LHCN-M2 (cell line): Measurements from ENCODE around the gene ILKAP. TPM values are rescaled to one million over a fixed set of nuclear protein-coding genes. Genes with fewer than 3 reads are reported as not detected.

ENCODE experiments used
- DNase-seq: peaks from one replicate; pipeline ENCODE4 v3.0.0-alpha.2; 2012; ENCODE audit warnings: low read depth
- total RNA-seq: library from RNA; depleted of rRNA; stranded (reverse); fragments of >200 nt; gene quantifications from 2 replicates; pipeline ENCODE4 v1.2.3, GENCODE V29; 2014; rRNA removed

ILKAP gene
- total RNA-seq, 1 experiment from 2014 or later = 22.9 TPM

GRCh38 chr2:238125127-238125885 is 78.2 kb downstream of the ILKAP start:
- no peak for DNase-seq

GRCh38 chr2:238124488-238125126 is 78.9 kb downstream of the ILKAP start:
- DNase-seq = no peak

GRCh38 chr2:238123991-238124470 is 79.5 kb downstream of the ILKAP start:
- DNase-seq = no peak

- DNase-seq = no peak
These were observed 80.1 kb downstream of the ILKAP start for GRCh38 chr2:238123218-238123971.

- DNase-seq = no peak
These were observed 80.9 kb downstream of the ILKAP start for GRCh38 chr2:238122287-238123217.

DNA sequence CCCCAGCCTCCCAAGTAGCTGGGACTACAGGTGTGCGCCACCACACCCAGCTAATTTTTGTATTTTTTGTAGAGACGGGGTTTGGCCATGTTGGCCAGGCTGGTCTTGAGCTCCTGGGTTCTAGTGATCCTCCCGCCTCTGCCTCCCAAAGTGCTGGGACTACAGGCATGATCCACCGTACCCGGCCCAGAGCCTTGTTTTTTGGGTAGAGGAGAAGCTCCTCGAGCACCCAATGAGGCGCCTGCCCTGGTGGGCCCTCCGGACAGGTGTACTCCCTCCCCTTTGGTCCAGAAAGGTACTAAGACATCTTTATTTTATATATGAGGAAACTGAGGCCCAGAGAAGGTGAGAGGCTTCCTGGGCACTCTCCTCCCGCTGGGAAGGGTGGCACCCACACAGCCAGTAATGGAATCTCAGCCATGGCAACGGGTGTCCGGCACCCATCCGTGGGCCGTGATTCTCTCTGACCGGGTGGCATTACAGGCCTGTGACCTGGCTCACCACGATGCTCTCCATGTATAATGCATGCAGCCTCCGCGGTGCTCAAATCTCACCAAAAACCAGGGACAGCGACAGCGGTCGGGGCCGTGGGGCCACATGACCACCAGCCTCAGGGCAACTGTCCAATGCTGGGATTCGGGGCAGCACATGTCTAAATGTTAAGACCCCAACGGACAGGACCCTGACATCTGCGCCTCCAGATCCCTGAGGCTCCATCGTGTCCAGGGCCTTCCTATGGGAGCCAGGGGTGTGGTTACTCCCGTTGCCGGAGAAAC is 81.8 kb downstream of the ILKAP start:
- no peak for DNase-seq

GRCh38 chr2:238120463-238121298 is 82.8 kb downstream of the ILKAP start:
- DNase-seq = no peak

Other genes starting within 250 kb of the ILKAP start
- 56.8 and 62.2 TPM in 2 replicates for gene UBE2F, start 236.7 kb downstream of the ILKAP start, total RNA-seq
- 24.0 and 24.4 TPM in 2 replicates for gene SCLY, start 142.7 kb downstream of the ILKAP start, total RNA-seq
- 9.7 and 14.2 TPM in 2 replicates for gene ESPNL, start 103.4 kb downstream of the ILKAP start, total RNA-seq
- 0.96 and 2.1 TPM in 2 replicates for gene KLHL30, start 65.0 kb downstream of the ILKAP start, total RNA-seq
- 24.2 and 25.6 TPM in 2 replicates for gene ERFE, start 44.7 kb downstream of the ILKAP start, total RNA-seq
- 13.1 and 21.9 TPM in 2 replicates for gene HES6, start 36.3 kb upstream of the ILKAP start, total RNA-seq
- 3.4 and 3.9 TPM in 2 replicates for gene PER2, start 84.9 kb upstream of the ILKAP start, total RNA-seq
- 8.3 and 8.5 TPM in 2 replicates for gene TRAF3IP1, start 116.8 kb upstream of the ILKAP start, total RNA-seq
- 23.8 and 30.4 TPM in 2 replicates for gene ASB1, start 223.2 kb upstream of the ILKAP start, total RNA-seq